Fibroblast of pulmonary artery (primary cell): ENCODE results near the gene WWOX.

ENCODE experiments used
- DNase-seq: peaks from one replicate; pipeline ENCODE4 v3.0.0-alpha.2; 2010; ENCODE audit warnings: low read depth
- H3K4me3 ChIP-seq: replicated peaks from 2 replicates; pipeline ENCODE4 v1.5.1; 2011; ENCODE audit warnings: low read depth, mild to moderate bottlenecking, control low read depth, low read length, moderate library complexity
- CTCF ChIP-seq: IDR thresholded peaks from 2 replicates; pipeline ENCODE4 v1.5.1; 2011; ENCODE audit warnings: mild to moderate bottlenecking, control low read depth, low read length, inconsistent platforms; ENCODE audit errors: missing control alignments

WWOX gene

GRCh38 chr16:78675951-78676792, 576.7 kb downstream of the WWOX start:
- DNase-seq = no peak
- TF ChIP-seq CTCF = no peak
- no peak overlapping the region for H3K4me3 ChIP-seq

- TF ChIP-seq CTCF = no peak
- no peak overlapping the region for H3K4me3 ChIP-seq
- no peak for DNase-seq
Measured at GRCh38 chr16:78677181-78677731, 577.8 kb downstream of the WWOX start.

GRCh38 chr16:78679546-78679945, 580.1 kb downstream of the WWOX start:
- no peak for DNase-seq
- H3K4me3 ChIP-seq = no peak overlapping the region
- TF ChIP-seq CTCF = no peak

GRCh38 chr16:78681743-78682142, 582.3 kb downstream of the WWOX start:
- DNase-seq = no peak
- no peak for TF ChIP-seq CTCF
- H3K4me3 ChIP-seq = no peak overlapping the region

- no peak for TF ChIP-seq CTCF
- peak; percentile 86 for DNase-seq
- no peak overlapping the region for H3K4me3 ChIP-seq
Measured at GRCh38 chr16:78684030-78684611, 584.7 kb downstream of the WWOX start.

GRCh38 chr16:78684655-78685375, 585.4 kb downstream of the WWOX start:
- TF ChIP-seq CTCF = no peak
- H3K4me3 ChIP-seq = no peak overlapping the region
- DNase-seq = no peak
